Effector CD4-positive, alpha-beta T cell (primary cell): ENCODE results near the gene IPCEF1.
"Not testable (repeated sequence)": the region's sequence is repeated elsewhere in the genome, so short reads cannot be mapped to it uniquely, and the experiment has no call there.

ENCODE experiments used
- DNase-seq: peaks from one replicate; pipeline ENCODE4 v3.0.0-alpha.2; 2020

IPCEF1 gene

DNA sequence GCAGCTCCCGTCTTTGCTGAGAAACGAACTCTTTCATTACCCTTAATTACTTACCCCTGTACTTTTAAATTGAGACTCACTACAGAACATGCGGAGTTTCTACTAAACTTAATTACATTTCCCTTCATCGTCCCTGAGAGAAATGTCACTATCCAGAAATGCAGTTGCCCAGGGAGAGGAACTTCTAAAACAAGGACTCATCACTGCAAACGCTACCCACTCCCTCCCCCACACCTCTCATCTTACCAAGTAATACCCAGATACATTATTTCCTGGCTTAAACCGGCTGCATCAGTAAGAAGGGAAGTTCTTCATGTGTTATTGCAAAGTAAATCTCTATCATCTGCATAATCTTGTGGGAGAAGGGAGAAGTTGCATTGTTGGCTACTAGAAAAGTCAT is 138.3 kb downstream of the IPCEF1 start:
- no peak for DNase-seq

DNA sequence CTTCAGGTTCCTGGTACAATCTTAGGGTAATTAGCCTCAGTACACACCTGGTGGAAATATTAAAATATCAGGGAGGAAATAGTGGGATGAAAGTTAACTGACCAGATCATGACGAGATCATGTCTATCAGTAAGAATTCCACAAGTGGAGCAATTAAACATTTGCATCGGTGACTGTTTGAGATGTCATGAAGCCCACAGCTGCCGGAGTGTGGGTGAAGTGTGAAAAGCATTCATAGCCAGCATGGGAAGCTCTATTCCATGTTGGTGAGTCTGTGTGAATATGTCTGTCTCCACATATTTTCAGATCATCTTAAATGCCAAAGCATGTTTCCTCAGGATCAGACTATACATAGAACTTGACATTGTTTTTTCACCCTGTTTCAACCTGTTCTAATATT is 142.8 kb downstream of the IPCEF1 start:
- DNase-seq: no peak

DNA sequence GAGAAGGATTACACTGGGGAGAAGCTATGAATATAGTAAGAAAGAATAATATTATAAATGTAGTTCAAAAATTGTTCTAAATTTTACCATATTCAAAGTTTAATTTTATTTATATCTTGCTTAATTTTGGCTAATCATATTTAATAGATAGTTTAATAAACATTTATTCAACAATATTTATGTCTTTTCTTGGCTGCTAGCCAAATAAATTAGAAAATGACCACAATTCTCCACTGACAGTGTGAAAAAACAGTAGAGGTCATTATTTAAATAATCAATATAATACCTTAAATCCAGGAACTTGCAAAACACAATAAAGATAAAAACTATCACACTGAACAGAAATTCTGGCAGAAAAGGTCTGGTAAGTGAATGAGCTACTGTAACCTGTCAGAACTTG is 145.9 kb downstream of the IPCEF1 start:
- no peak for DNase-seq

DNA sequence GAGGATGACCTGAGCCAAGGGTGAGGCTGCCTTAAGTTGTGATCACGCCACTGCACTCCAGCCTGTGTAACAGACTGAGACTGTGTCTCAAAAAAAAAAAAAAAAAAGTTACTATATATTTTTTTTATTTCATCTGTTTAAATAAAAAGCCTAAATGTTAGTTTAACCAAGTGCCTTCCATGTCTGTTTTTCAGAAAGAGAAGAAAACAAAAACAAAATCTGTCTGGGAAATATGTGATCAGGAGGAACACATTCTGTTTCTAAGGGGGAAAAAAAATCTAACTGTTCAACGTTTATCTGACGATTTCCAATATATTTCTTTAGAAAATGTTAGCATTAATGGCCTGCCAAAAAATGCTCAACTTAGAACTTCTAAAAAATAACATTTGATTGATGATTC is 147.0 kb downstream of the IPCEF1 start:
- DNase-seq: no peak

DNA sequence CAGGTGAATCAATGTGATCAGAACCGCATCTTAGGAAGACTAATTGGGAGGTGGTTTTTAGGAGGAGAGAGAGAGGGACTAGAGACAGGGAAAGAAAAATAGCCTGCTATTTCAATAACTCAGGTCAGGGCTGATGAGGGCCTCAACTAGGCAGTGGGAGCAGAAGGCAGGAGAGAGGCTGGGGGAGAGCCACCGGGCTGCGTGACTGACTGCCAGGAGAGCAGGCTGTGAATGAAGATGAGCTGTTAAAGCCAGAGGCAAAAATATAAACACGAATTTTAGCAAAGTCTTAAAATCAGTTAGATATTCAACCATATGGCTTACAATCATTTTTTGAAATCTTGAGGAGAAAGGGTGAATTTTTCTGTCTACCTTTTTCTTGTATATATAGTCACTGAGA is 149.6 kb downstream of the IPCEF1 start:
- no peak for DNase-seq

GRCh38 chr6:154206141-154206540 is 150.5 kb downstream of the IPCEF1 start:
- no peak for DNase-seq

GRCh38 chr6:154202958-154203357 is 153.6 kb downstream of the IPCEF1 start:
- DNase-seq: no peak

DNA sequence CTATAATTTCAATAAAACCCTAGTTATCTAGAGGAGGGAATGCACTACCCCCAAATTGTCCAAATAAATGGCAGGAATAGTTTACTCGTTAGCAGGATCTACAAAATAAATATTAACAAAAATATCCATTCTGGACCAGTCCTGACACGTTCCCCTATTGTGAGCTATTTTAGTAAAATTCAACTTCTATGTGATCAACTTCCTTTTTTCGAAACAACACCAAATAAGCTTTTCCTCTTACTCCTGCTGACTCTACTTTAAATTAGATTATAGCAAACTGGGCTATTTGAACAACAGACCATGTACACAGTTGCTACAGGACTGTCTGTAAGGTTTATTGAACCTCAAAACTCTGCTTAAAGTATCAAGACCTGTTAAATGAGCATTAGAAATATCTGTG is 154.3 kb downstream of the IPCEF1 start:
- DNase-seq: no peak

DNA sequence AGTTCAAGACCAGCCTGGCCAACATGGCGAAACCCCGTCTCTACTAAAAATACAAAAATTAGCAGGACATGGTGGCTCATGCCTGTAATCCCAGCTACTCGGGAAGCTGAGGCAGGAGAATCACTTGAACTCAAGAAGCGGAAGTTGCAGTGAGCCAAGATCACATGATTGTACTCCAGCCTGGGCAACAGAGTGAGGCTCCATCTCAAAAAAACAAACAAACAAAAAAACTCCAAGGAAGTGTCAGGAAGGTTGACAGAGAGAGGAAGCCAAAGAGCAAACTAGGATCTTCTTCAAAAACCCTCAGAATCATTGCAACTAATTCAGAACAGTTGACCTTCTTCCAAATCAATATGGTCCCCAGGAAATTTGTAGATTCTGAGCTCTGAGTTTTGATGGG is 154.9 kb downstream of the IPCEF1 start:
- not testable (repeated sequence) for DNase-seq

- no peak for DNase-seq
Measured at GRCh38 chr6:154197196-154197860, 159.3 kb downstream of the IPCEF1 start.

DNA sequence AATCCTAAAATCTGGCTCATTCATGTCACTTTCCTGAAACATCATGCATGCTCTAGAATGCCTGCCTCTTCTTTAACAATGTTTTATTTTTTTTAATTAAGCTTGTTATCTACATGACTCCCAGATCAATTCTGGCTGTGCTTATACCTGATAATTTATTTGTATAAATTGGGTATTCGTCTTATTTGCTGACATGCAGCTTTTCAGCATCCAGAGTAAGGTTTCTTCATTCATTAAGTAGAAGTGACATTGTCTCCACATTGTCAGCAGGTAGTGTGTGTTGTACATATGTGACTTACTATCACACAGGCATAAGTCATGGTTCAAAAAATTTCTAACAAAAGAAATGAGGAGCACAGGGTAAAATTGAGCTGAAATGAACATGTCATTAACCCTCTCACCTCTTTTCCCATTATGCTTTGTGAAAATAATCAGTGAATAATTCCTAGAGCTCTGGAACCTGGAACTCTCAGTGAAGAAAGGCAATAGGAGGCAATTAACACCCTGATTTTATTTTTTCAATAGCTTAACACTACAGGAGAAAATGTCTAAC is 160.2 kb downstream of the IPCEF1 start:
- no peak for DNase-seq

GRCh38 chr6:154187714-154188113 is 168.9 kb downstream of the IPCEF1 start:
- no peak for DNase-seq

GRCh38 chr6:154187203-154187602 is 169.4 kb downstream of the IPCEF1 start:
- DNase-seq: no peak

DNA sequence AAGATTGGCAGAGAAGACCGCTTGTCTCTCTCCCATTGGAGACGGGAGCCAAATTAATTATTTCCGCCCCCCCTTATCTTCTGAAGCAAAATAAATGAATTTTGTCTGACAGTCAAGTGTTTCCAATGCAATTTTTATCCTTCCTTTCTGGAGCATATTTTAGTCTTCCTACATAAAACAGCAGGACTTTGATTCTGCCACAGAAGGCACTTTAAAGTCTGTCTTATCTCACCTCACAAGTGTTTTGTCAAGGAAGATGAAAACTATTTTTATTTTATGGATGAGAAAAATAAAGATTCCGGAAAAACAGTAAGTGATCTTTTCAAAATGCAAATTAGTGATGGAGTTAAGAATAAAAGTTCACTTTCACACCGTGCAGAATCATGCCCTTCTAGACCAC is 177.2 kb downstream of the IPCEF1 start:
- DNase-seq: no peak

DNA sequence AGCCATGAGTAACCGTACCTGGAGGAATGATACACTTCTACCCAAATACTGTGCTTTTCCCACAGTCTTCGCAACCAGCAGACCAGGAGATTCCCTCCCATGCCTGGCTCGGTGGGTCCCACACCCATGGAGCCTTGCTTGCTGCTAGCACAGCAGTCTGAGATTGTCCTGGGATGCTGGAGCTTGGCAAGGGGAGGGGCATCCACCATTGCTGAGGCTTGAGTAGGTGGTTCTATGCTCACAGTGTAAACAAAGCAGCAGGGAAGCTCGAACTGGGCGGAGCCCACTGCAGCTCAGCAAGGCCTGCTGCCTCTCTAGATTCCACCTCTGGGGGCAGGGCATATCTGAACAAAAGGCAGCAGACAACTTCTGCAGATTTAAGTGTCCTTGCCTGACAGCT is 184.2 kb downstream of the IPCEF1 start:
- not testable (repeated sequence) for DNase-seq

GRCh38 chr6:154170106-154170505 is 186.5 kb downstream of the IPCEF1 start:
- no peak for DNase-seq

DNA sequence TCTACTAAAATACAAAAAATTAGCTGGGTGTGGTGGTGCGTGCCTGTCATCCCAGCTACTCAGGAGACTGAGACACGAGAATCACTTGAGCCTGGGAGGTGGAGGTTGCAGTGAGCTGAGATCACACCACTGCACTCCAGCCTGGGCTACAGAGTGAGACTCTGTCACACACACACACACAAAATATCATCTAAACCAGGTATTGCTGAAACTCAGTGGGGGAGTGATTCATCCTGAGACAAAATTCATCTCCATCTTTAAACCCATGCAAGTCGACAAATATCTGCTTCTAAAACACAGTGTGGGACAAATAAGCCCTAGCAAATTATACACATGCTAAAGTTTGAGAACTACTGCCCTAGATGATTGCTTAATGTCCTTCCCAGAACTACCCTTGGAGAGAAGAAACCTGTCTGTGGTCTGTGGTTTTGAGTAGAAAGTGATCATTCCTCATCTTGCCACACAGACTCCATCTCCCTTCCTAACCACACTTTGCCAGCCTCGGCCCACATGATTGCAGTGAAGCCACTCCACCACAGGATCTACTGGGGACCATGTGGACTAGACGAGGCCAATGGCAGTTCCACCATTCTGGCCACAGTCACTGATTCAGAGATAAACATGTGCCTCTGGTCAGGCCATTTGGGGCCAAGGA is 187.3 kb downstream of the IPCEF1 start:
- DNase-seq: no peak

GRCh38 chr6:154167126-154167525 is 189.5 kb downstream of the IPCEF1 start:
- DNase-seq: no peak

- DNase-seq: no peak
Measured at GRCh38 chr6:154166140-154166539, 190.5 kb downstream of the IPCEF1 start.

- DNase-seq: no peak
Measured at GRCh38 chr6:154165478-154165877, 191.1 kb downstream of the IPCEF1 start.

DNA sequence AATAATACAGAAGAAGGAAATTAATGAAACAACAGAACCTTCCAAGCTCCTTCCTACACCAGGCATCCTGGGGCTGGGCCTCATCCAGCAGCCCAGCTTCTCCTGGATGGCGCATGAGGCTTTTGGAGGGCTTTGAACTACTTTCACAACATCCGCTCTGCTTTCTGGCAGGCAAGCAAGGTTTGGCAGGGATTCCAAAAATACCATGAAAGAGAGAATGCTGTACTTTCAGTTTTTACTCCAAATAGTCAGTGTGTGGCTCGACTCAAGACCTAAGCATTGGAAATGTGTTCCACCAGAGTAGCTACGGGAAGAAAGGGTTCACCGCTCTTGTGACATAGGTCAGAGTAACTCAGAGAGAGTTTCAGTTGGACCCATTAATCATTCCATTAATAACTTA is 192.2 kb downstream of the IPCEF1 start:
- no peak for DNase-seq

DNA sequence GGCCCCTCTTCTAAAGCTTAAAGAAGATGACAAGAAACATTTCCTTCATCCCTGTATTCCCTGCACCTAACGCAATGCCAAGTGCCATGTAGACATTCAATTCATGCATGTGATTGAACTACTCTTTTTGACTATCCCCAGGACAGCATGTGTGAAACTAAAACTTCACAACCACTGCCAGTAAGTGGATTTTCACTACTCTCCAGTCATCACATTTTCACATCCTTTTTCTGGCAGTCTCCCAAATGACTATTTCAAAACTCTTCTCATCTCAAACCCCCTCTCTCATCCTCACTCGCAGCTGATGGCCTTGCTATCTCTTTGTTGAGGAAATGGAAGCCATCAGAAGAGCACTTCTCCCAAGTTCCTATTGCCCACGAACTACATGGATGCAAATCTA is 194.9 kb downstream of the IPCEF1 start:
- no peak for DNase-seq

GRCh38 chr6:154159126-154159525 is 197.5 kb downstream of the IPCEF1 start:
- no peak for DNase-seq

DNA sequence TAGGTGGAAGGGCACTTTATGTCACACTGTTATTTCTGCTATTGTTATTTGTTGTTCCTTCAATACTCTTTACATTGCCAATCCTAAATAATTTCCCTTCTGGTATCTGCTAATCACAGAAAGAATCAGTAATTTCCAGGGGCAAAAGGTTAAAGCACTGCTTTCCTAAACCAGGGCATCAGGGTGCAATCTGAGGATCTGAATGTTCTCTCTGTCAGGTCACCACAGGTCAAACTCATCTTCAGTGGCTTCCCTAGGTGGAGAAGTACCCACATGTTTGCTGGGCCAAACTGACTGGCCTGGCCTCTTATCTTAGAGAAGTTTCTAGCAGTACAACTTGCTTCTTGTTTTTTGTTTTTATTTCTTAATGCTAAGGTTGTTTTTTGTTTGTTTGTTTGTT is 198.9 kb downstream of the IPCEF1 start:
- DNase-seq: no peak

GRCh38 chr6:154157082-154157481 is 199.5 kb downstream of the IPCEF1 start:
- DNase-seq: no peak
